Omental fat pad (tissue), 4 donors: Measurements from ENCODE around the gene GDE1. TPM values are rescaled to one million over a fixed set of nuclear protein-coding genes. Genes with fewer than 3 reads are reported as not detected.

Source experiments
- ATAC-seq: fragments of 150-250 bp; one replicate; pipeline ENCODE4 v1.9.1; 2016; ENCODE audit warnings: mild to moderate bottlenecking, moderate library complexity; ENCODE audit not compliant: low FRiP score
- DNase-seq: peaks from one replicate; pipeline ENCODE4 v3.0.0-alpha.2; 2019; ENCODE audit warnings: low spot score
- CTCF ChIP-seq, 3 donors: fragments of 450-650 bp; IDR thresholded peaks; one replicate each; pipeline ENCODE4 v1.5.1; 2016 to 2017; ENCODE audit warnings: antibody characterized with exemption in 3 of 3, mild to moderate bottlenecking in 3 of 3, moderate library complexity in 2 of 3
- total RNA-seq, 4 donors: library from RNA; depleted of rRNA; stranded (reverse); fragments of >200 nt; gene quantifications; one replicate each; pipeline ENCODE4 v1.1.0, GENCODE V29; 2016

The GDE1 gene
- total RNA-seq, 4 donors from 2014 or later: 38.7 to 68.0 (median 49.8) TPM

GRCh38 chr16:19505600-19506303 lies 16.1 kb downstream of the GDE1 start:
- TF ChIP-seq CTCF (IDR thresholded peaks at IDR 0.05): no peak
- DNase-seq: no peak
- ATAC-seq: no peak

GRCh38 chr16:19503461-19504075 lies 18.3 kb downstream of the GDE1 start:
- DNase-seq: no peak
- TF ChIP-seq CTCF (IDR thresholded peaks at IDR 0.05): no peak
- no peak for ATAC-seq

GRCh38 chr16:19502395-19503131 lies 19.3 kb downstream of the GDE1 start:
- ATAC-seq (peak; percentile 63), DNase-seq (peak; percentile 56)
- peak in 2 of 3 donors; percentile 23 to 52 for TF ChIP-seq CTCF (IDR thresholded peaks at IDR 0.05)

- DNase-seq: no peak
- TF ChIP-seq CTCF (IDR thresholded peaks at IDR 0.05): no peak
- ATAC-seq: no peak
Measured at GRCh38 chr16:19499481-19499880, 22.4 kb downstream of the GDE1 start.

- DNase-seq (no peak), ATAC-seq (peak; percentile 11)
- no peak for TF ChIP-seq CTCF (IDR thresholded peaks at IDR 0.05)
Measured at GRCh38 chr16:19499006-19499405, 22.9 kb downstream of the GDE1 start.

GRCh38 chr16:19497176-19497575 lies 24.7 kb downstream of the GDE1 start:
- TF ChIP-seq CTCF (IDR thresholded peaks at IDR 0.05): no peak
- ATAC-seq (no peak), DNase-seq (no peak)
